Right cardiac atrium (tissue), 5 donors: ENCODE measurements around the gene POLR1A. TPM values are rescaled to one million over a fixed set of nuclear protein-coding genes. Genes with fewer than 3 reads are reported as not detected.
"Not testable (repeated sequence)": the region's sequence is repeated elsewhere in the genome, so short reads cannot be mapped to it uniquely, and the experiment has no call there.

Experiments used
- ATAC-seq, 2 donors: fragments of 200-7000 bp; cut with Tn5 transposase; one replicate each; pipeline versions ENCODE4 v1.8.0 to v1.9.1; 2020; ENCODE audit warnings: moderate library complexity in 2 of 2, mild to moderate bottlenecking in 1 of 2
- DNase-seq, 3 donors: peaks; one replicate each; pipeline ENCODE4 v3.0.0-alpha.2; 2020
- H3K27ac ChIP-seq: one replicate; pipeline ENCODE4 v1.5.1; 2013; ENCODE audit warnings: mild to moderate bottlenecking, low read length, control low read depth, moderate library complexity
- H3K27me3 ChIP-seq: one replicate; pipeline ENCODE4 v1.6.1; 2013; ENCODE audit not compliant: control insufficient read depth, insufficient read depth
- H3K4me1 ChIP-seq: one replicate; pipeline ENCODE4 v1.6.1; 2013; ENCODE audit warnings: low read length; ENCODE audit not compliant: control insufficient read depth, insufficient read depth
- H3K4me3 ChIP-seq: one replicate; pipeline ENCODE4 v1.5.1; 2013; ENCODE audit warnings: low read length, control low read depth
- H3K9me3 ChIP-seq: one replicate; pipeline ENCODE4 v1.6.1; 2013; ENCODE audit warnings: low read length; ENCODE audit not compliant: control insufficient read depth
- WGBS: extraction: QIAGEN DNeasy Blood & Tissue Kit; methylation state at CpG from one replicate; pipeline ENCODE4 v1.1.7; 2013; 5-methylcytosine and 5-hydroxymethylcytosine counted together
- intact Hi-C, 4 donors: fragments of 100-400 bp; cut with DNase I; formaldehyde crosslinking; loops; one replicate each; pipeline versions ENCODE4 v1.11.0 to v1.14.0; 2022 to 2023
- polyA plus RNA-seq: library from polyadenylated mRNA; stranded (reverse); fragments of 200-250 nt; gene quantifications from one replicate; pipeline ENCODE4 v1.2.3, GENCODE V29; 2013
- total RNA-seq, 4 donors: library from RNA; stranded (reverse); fragmentation: NEBNext Ultra II Directional; extraction: Animal tissue kit (Norgen Biotek cat#: 25700); gene quantifications; one replicate each; pipeline ENCODE4 v1.2.1, GENCODE V29; 2021
- donor health status: healthy with polysubstance abuse.
- donor health status: DM: no; HTN: yes; CAD: no.
- donor health status: DM: no; HTN: no; CAD: no.
- donor health status: DM: no; HTN: yes; CAD: no; lungs with severe emphysema.
- donor health status: DM: yes; HTN: yes; CAD: no.

Gene POLR1A
- total and polyA plus RNA-seq, 5 donors, result 4.7 to 29.9 (median 17.2) TPM

DNA sequence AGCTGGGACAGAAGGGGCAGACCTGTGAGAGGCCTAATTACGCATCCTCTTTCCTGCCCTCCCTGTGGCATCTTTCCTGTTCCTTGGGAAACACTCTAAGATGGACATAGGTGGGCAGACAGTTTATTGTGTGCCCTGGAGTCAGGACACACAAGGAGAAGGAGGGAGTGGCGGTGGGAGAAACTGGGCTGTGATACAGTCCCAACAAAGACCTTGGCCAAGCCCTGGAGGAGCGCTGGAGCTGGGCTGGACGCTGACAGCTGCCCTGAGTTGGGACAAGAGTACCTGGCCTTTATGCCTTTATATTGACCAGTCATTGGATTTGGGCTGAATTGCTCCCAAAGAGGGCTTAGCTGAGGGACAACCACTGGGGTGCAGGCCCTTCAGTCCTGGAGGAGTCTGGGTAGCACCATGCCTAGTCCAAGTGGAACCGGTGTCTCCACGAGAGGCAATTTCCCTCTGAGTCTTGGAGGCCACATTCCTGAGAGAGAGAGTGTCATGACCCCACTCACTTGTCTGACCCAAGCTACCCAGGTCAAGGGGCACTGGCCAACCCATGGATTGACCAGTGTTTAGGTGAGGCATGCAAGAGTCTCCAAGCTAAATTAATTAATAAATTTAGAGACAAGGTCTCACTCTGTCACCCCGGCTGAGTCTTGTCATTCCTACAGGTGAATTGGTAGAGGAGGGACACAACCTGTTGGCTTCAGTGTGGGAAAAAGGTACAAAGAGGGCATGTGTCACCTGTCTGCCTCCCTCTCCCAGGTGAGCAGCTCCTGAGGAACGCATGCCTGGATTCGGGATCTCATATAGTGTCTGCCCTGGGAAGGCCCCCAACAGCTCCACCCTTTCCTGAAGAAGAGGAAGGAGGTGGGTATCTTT is 109.8 kb downstream of the POLR1A start:
- WGBS, result 84% methylated on average over 9 of the region's 9 CpGs
- intact Hi-C loops, result no loop called here
- Histone ChIP-seq H3K9me3 (no peaks in the 10 kb centered on the region), H3K27ac (peak overlapping the region; percentile 40), H3K4me3 (no peak overlapping the region), H3K4me1 (peaks cover 35% of the 10 kb centered on the region), H3K27me3 (no peaks in the 10 kb centered on the region)
- no peak for ATAC-seq
- DNase-seq, result peak in 1 of 3 donors; percentile 37

GRCh38 chr2:85994897-85995647 is 110.6 kb downstream of the POLR1A start:
- Histone ChIP-seq H3K4me3 (no peak overlapping the region), H3K4me1 (peaks cover 30% of the 10 kb centered on the region), H3K9me3 (no peaks in the 10 kb centered on the region), H3K27me3 (no peaks in the 10 kb centered on the region), H3K27ac (no peak overlapping the region)
- WGBS, result 75% methylated on average over 8 of the region's 8 CpGs
- intact Hi-C loops, result no loop called here
- no peak for DNase-seq
- ATAC-seq, result no peak

GRCh38 chr2:85994421-85994777 is 111.3 kb downstream of the POLR1A start:
- WGBS, result 83% methylated on average over 3 of the region's 3 CpGs
- H3K27ac ChIP-seq, result no peak overlapping the region
- peaks cover 27% of the 10 kb centered on the region for H3K4me1 ChIP-seq
- no peaks in the 10 kb centered on the region for H3K27me3 ChIP-seq
- ATAC-seq (no peak), DNase-seq (no peak)
- no peaks in the 10 kb centered on the region for H3K9me3 ChIP-seq
- intact Hi-C loops, result no loop called here
- no peak overlapping the region for H3K4me3 ChIP-seq

DNA sequence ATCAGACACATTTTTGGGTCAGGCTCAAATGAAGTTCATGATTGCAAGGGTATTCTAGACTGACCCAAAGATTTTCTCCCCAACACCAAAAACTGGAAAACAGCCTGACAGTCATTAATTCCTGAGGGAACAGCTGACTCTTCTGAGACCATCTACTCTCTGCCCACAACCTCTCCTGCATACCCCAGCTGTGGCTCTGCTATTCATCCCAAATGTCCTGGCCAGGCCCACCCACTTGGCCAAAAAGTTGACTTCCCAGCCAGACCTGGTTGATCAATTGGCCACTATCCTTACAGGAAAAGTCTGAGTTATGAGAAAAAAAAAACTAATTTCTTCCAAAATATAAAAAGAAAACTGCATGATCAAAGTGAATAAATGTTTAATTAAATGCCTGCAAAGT is 113.1 kb downstream of the POLR1A start:
- no peaks in the 10 kb centered on the region for H3K9me3 ChIP-seq
- intact Hi-C loops, result no loop called here
- ATAC-seq (no peak), DNase-seq (no peak)
- peaks cover 20% of the 10 kb centered on the region for H3K4me1 ChIP-seq
- H3K4me3 ChIP-seq, result no peak overlapping the region
- no peaks in the 10 kb centered on the region for H3K27me3 ChIP-seq
- H3K27ac ChIP-seq, result no peak overlapping the region

GRCh38 chr2:85992053-85992452 is 113.6 kb downstream of the POLR1A start:
- intact Hi-C loops, DNase-seq, H3K4me3 ChIP-seq, H3K27ac ChIP-seq, H3K9me3 ChIP-seq, ATAC-seq, H3K27me3 ChIP-seq: not testable (repeated sequence)
- 98% methylated on average over 9 of the region's 9 CpGs for WGBS
- peaks cover 16% of the 10 kb centered on the region for H3K4me1 ChIP-seq

- no peak for DNase-seq
- H3K27ac ChIP-seq, result no peak overlapping the region
- H3K4me1 ChIP-seq, result no peaks in the 10 kb centered on the region
- ATAC-seq, result no peak
- H3K9me3 ChIP-seq, result no peaks in the 10 kb centered on the region
- H3K4me3 ChIP-seq, result no peak overlapping the region
- intact Hi-C loops, result no loop called here
- no peaks in the 10 kb centered on the region for H3K27me3 ChIP-seq
- WGBS, result 82% methylated on average over 8 of the region's 8 CpGs
These were observed 115.6 kb downstream of the POLR1A start for GRCh38 chr2:85990084-85990483.

- Histone ChIP-seq H3K9me3 (no peaks in the 10 kb centered on the region), H3K4me1 (no peaks in the 10 kb centered on the region), H3K27me3 (no peaks in the 10 kb centered on the region), H3K27ac (no peak overlapping the region), H3K4me3 (no peak overlapping the region)
- intact Hi-C loops, result no loop called here
- 82% methylated on average over 7 of the region's 7 CpGs for WGBS
- DNase-seq, result no peak
- ATAC-seq, result no peak
These were observed 116.3 kb downstream of the POLR1A start for GRCh38 chr2:85989288-85989865.

- WGBS, result 91% methylated on average over 7 of the region's 7 CpGs
- peak in 1 of 3 donors; percentile 18 for DNase-seq
- H3K27me3 ChIP-seq, result no peaks in the 10 kb centered on the region
- no peak overlapping the region for H3K4me3 ChIP-seq
- peak; percentile 12 to 28 for ATAC-seq
- H3K4me1 ChIP-seq, result no peaks in the 10 kb centered on the region
- H3K9me3 ChIP-seq, result no peaks in the 10 kb centered on the region
- H3K27ac ChIP-seq, result peak overlapping the region; percentile 80
- intact Hi-C loops, result no loop called here
These were observed 116.8 kb downstream of the POLR1A start for GRCh38 chr2:85988914-85989270.

- 71% methylated on average over 10 of the region's 10 CpGs for WGBS
These were observed 117.3 kb downstream of the POLR1A start for GRCh38 chr2:85988175-85988913.

DNA sequence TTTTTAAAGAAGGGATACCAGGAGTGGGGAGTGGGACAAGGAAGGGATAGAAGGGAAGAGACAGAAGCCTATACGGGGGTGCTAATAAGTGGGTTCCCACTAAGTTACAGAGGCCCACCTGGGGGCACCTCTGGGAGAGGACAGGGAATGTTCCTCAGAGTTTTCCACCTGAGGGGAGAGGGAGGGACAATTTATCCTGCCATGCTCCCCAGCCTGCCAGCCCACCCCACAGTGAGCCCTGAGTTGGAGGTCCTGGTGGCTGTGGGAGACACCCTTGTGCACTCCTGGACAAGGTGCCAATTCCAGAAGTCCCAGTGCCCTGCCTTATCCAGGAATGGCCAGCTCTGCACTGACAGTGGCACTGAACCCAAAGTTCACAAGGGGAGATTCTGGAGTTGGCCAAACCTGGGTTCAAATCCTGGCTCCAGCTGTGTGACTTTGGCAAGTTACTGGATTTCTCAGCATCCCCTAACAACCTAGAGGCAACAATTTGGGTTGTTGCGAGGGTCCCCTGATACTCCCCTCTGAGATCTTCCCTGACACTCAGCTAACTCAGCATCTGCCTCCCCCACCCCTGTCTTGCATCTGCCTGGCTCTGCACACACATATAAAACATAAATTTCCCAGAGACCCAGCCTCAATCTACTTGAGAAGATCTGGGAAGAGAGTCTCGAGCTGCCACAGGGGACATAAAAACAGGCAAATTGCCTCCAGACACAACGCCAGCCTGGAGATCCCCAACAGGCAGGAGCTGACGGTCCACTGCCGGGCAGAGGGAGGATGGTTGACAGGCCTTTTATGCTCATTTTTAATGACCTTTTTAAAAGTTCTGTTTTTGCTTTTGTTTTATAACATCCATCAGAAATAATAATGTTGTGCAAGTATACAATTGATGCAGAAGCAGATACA is 118.2 kb downstream of the POLR1A start:
- H3K27me3 ChIP-seq, result no peaks in the 10 kb centered on the region
- 63% methylated on average over 6 of the region's 6 CpGs for WGBS
- intact Hi-C loops, result no loop called here
- no peak overlapping the region for H3K4me3 ChIP-seq
- peak in 2 of 3 donors; percentile 47 to 63 for DNase-seq
- peak overlapping the region; percentile 70 for H3K27ac ChIP-seq
- peak in 1 of 2 donors; percentile 19 for ATAC-seq
- H3K9me3 ChIP-seq, result no peaks in the 10 kb centered on the region
- H3K4me1 ChIP-seq, result no peaks in the 10 kb centered on the region

More at GRCh38 chr2:85988175-85988913, 117.3 kb downstream of the POLR1A start:
- Histone ChIP-seq H3K9me3 (no peaks in the 10 kb centered on the region), H3K27ac (peak overlapping the region; percentile 80), H3K4me3 (no peak overlapping the region), H3K27me3 (no peaks in the 10 kb centered on the region), H3K4me1 (no peaks in the 10 kb centered on the region)
- DNase-seq (peak in 1 of 3 donors; percentile 62), ATAC-seq (peak; percentile 60 to 68)
- intact Hi-C loops, result no loop called here
